ENCODE results near the gene MTG2. TPM values are rescaled to one million over a fixed set of nuclear protein-coding genes. Genes with fewer than 3 reads are reported as not detected.

Gene MTG2
- total and polyA plus RNA-seq, 2 experiments from 2014 or later: 11.3 to 11.7 TPM

- no peaks in the 10 kb centered on the region; the same call in 2 of the 3 replicates for H3K9me3 Mint-ChIP-seq
- H3K79me2 ChIP-seq (replicated peaks; ENCODE audit: insufficient read depth): no peaks in the 10 kb centered on the region
- H3K4me1 ChIP-seq (ENCODE audit: insufficient read depth): no peaks in the 10 kb centered on the region; the same call in 1 of the 2 replicates
- H4K20me1 ChIP-seq (replicated peaks; ENCODE audit: insufficient read depth): no peaks in the 10 kb centered on the region
- no peak for ATAC-seq
- H3K4me3 ChIP-seq: no peak overlapping the region
- peaks cover 29% of the 10 kb centered on the region for H3K36me3 Mint-ChIP-seq (ENCODE audit: low read depth)
- H3K27me3 ChIP-seq (ENCODE audit: insufficient read depth): no peaks in the 10 kb centered on the region
- no peaks in the 10 kb centered on the region for H3K9me2 ChIP-seq (ENCODE audit: insufficient read depth)
- peaks cover 4% of the 10 kb centered on the region; the same call in 2 of the 3 replicates for H3K4me1 Mint-ChIP-seq
- H3K27me3 Mint-ChIP-seq (ENCODE audit: insufficient read depth, low read depth, poor library complexity): peaks cover 9% of the 10 kb centered on the region
- no peak overlapping the region for H3K27ac Mint-ChIP-seq
- H3F3A ChIP-seq (replicated peaks; ENCODE audit: low read depth): no peaks in the 10 kb centered on the region; the same call in 1 of the 2 replicates
- no peak for TF ChIP-seq EZH2 (IDR thresholded peaks at IDR 0.05; ENCODE audit: low read depth, unreplicated experiment)
- no peak for TF ChIP-seq ZNF114 (CRISPR knock-in tag; IDR thresholded peaks at IDR 0.05)
- TF ChIP-seq CTCF (conservative IDR thresholded peaks at IDR 0.05; ENCODE audit: low read depth in 2 of 2): no peak
- H2AFZ ChIP-seq: no peak overlapping the region
- H3K4me2 ChIP-seq: no peak overlapping the region
- H3K4me3 Mint-ChIP-seq: no peak overlapping the region
- no peak for DNase-seq (ENCODE audit: low spot score)
- no peaks in the 10 kb centered on the region for H3K36me3 ChIP-seq (ENCODE audit: insufficient read depth)
- H3K27ac ChIP-seq (ENCODE audit: low read depth): no peak overlapping the region
Measured at GRCh38 chr20:62176866-62177265, 6.0 kb upstream of the MTG2 start.

- no peaks in the 10 kb centered on the region for H3K27me3 ChIP-seq (ENCODE audit: insufficient read depth)
- no peak overlapping the region for H3K27ac ChIP-seq (ENCODE audit: low read depth)
- ATAC-seq (no peak), DNase-seq (ENCODE audit: low spot score) (no peak)
- H3K36me3 ChIP-seq (ENCODE audit: insufficient read depth): no peaks in the 10 kb centered on the region
- H3K4me3 Mint-ChIP-seq: no peak overlapping the region
- H3K4me2 ChIP-seq: no peak overlapping the region
- peaks cover 29% of the 10 kb centered on the region for H3K36me3 Mint-ChIP-seq (ENCODE audit: low read depth)
- H3F3A ChIP-seq (replicated peaks; ENCODE audit: low read depth): peaks cover under 1% of the 10 kb centered on the region
- no peak overlapping the region for H3K27ac Mint-ChIP-seq
- H3K79me2 ChIP-seq (replicated peaks; ENCODE audit: insufficient read depth): no peaks in the 10 kb centered on the region
- peaks cover 9% of the 10 kb centered on the region for H3K27me3 Mint-ChIP-seq (ENCODE audit: insufficient read depth, low read depth, poor library complexity)
- H2AFZ ChIP-seq: no peak overlapping the region
- H3K4me3 ChIP-seq: no peak overlapping the region
- no peaks in the 10 kb centered on the region for H4K20me1 ChIP-seq (replicated peaks; ENCODE audit: insufficient read depth)
- H3K4me1 Mint-ChIP-seq: peaks cover 7% of the 10 kb centered on the region
- no peaks in the 10 kb centered on the region for H3K9me2 ChIP-seq (ENCODE audit: insufficient read depth)
- H3K9me3 Mint-ChIP-seq: no peaks in the 10 kb centered on the region; the same call in 2 of the 3 replicates
- no peaks in the 10 kb centered on the region; the same call in 1 of the 2 replicates for H3K4me1 ChIP-seq (ENCODE audit: insufficient read depth)
- TF ChIP-seq ZNF331 (CRISPR knock-in tag; IDR thresholded peaks at IDR 0.05; ENCODE audit: low read depth): no peak
- TF ChIP-seq JUNB (IDR thresholded peaks at IDR 0.05; ENCODE audit: unreplicated experiment): no peak
- no peak for TF ChIP-seq CREB1 (CRISPR knock-in tag; IDR thresholded peaks at IDR 0.05; ENCODE audit: low read depth)
- no peak for TF ChIP-seq STAT1 (IDR thresholded peaks at IDR 0.05; ENCODE audit: unreplicated experiment)
- TF ChIP-seq, protein P1, sequence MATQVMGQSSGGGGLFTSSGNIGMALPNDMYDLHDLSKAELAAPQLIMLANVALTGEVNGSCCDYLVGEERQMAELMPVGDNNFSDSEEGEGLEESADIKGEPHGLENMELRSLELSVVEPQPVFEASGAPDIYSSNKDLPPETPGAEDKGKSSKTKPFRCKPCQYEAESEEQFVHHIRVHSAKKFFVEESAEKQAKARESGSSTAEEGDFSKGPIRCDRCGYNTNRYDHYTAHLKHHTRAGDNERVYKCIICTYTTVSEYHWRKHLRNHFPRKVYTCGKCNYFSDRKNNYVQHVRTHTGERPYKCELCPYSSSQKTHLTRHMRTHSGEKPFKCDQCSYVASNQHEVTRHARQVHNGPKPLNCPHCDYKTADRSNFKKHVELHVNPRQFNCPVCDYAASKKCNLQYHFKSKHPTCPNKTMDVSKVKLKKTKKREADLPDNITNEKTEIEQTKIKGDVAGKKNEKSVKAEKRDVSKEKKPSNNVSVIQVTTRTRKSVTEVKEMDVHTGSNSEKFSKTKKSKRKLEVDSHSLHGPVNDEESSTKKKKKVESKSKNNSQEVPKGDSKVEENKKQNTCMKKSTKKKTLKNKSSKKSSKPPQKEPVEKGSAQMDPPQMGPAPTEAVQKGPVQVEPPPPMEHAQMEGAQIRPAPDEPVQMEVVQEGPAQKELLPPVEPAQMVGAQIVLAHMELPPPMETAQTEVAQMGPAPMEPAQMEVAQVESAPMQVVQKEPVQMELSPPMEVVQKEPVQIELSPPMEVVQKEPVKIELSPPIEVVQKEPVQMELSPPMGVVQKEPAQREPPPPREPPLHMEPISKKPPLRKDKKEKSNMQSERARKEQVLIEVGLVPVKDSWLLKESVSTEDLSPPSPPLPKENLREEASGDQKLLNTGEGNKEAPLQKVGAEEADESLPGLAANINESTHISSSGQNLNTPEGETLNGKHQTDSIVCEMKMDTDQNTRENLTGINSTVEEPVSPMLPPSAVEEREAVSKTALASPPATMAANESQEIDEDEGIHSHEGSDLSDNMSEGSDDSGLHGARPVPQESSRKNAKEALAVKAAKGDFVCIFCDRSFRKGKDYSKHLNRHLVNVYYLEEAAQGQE (IDR thresholded peaks at IDR 0.05; ENCODE audit: unreplicated experiment): no peak
- no peak for TF ChIP-seq CTCF (conservative IDR thresholded peaks at IDR 0.05; ENCODE audit: low read depth in 2 of 2)
- TF ChIP-seq, protein P2, sequence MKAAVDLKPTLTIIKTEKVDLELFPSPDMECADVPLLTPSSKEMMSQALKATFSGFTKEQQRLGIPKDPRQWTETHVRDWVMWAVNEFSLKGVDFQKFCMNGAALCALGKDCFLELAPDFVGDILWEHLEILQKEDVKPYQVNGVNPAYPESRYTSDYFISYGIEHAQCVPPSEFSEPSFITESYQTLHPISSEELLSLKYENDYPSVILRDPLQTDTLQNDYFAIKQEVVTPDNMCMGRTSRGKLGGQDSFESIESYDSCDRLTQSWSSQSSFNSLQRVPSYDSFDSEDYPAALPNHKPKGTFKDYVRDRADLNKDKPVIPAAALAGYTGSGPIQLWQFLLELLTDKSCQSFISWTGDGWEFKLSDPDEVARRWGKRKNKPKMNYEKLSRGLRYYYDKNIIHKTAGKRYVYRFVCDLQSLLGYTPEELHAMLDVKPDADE (IDR thresholded peaks at IDR 0.05): no peak
Measured at GRCh38 chr20:62177307-62177706, 5.5 kb upstream of the MTG2 start.

Measured in GM23338 (cell line).